ENCODE results near the gene UBE2E2.
"Not testable (repeated sequence)": the region's sequence is repeated elsewhere in the genome, so short reads cannot be mapped to it uniquely, and the experiment has no call there.

UBE2E2 gene

DNA sequence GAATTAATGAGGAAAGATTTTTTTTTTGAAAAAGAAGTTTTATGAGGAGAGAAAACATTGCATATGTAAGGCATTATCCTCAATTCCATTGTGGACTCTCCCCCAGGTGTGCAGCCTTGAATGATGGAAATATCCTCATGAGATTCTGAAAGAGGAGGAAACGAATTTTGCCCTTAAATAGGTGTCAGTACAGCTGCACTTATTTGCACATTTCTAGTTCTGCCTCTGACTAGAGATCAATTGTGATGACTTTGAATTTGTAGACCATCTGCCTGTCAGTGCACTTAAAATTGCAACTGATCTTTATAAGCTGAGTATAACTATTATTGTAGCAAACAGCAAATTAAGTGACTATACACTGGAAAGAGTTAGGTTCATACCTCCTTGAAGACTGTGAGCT, 141.8 kb downstream of the UBE2E2 start:
- Histone ChIP-seq H3K9me2 (replicated peaks; ENCODE audit: control insufficient read depth, low read length) (no peaks in the 10 kb centered on the region), H3K9me3 (ENCODE audit: control insufficient read depth, insufficient read depth, low read length) (no peaks in the 10 kb centered on the region), H4K20me1 (ENCODE audit: control insufficient read depth, insufficient read depth, low read depth, low read length) (no peaks in the 10 kb centered on the region), H3F3A (ENCODE audit: control insufficient read depth, insufficient read depth) (peaks cover 5% of the 10 kb centered on the region), H3K36me3 (ENCODE audit: control insufficient read depth, low read length) (peaks cover 3% of the 10 kb centered on the region; the same call in 1 of the 2 replicates), H3K4me3 (ENCODE audit: low read length) (peak overlapping the region; percentile 22; the same call in 1 of the 2 replicates), H3K79me2 (ENCODE audit: control insufficient read depth, low read length) (peaks cover 16% of the 10 kb centered on the region), H3K27ac (ENCODE audit: low read depth, low read length) (no peak overlapping the region), H3K27me3 (ENCODE audit: control insufficient read depth, low read length) (no peaks in the 10 kb centered on the region), H3K4me1 (ENCODE audit: control insufficient read depth, low read length) (peaks cover 56% of the 10 kb centered on the region), H3K4me2 (ENCODE audit: low read length) (peak overlapping the region; percentile 49)
- no peak for TF ChIP-seq EZH2phosphoT487 (IDR thresholded peaks at IDR 0.05; ENCODE audit: borderline replicate concordance, low read length)
- TF ChIP-seq, protein P1, sequence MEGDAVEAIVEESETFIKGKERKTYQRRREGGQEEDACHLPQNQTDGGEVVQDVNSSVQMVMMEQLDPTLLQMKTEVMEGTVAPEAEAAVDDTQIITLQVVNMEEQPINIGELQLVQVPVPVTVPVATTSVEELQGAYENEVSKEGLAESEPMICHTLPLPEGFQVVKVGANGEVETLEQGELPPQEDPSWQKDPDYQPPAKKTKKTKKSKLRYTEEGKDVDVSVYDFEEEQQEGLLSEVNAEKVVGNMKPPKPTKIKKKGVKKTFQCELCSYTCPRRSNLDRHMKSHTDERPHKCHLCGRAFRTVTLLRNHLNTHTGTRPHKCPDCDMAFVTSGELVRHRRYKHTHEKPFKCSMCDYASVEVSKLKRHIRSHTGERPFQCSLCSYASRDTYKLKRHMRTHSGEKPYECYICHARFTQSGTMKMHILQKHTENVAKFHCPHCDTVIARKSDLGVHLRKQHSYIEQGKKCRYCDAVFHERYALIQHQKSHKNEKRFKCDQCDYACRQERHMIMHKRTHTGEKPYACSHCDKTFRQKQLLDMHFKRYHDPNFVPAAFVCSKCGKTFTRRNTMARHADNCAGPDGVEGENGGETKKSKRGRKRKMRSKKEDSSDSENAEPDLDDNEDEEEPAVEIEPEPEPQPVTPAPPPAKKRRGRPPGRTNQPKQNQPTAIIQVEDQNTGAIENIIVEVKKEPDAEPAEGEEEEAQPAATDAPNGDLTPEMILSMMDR (IDR thresholded peaks at IDR 0.05; ENCODE audit: low read depth, low read length, poor library complexity, severe bottlenecking): no peak

DNA sequence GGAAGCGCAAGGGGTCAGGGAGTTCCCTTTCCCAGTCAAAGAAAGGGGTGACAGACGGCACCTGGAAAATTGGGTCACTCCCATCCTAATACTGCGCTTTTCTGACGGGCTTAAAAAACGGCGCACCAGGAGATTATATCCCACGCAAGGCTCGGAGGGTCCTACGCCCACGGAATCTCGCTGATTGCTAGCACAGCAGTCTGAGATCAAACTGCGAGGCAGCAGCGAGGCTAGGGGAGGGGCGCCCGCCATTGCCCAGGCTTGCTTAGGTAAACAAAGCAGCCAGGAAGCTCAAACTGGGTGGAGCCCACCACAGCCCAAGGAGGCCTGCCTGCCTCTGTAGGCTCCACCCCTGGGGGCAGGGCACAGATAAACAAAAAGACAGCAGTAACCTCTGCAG, 146.3 kb downstream of the UBE2E2 start:
- H3K27ac ChIP-seq (ENCODE audit: low read depth, low read length); H3K4me3 ChIP-seq (ENCODE audit: low read length); H3K79me2 ChIP-seq (ENCODE audit: control insufficient read depth, low read length); H3K9me2 ChIP-seq (replicated peaks; ENCODE audit: control insufficient read depth, low read length); H3K36me3 ChIP-seq (ENCODE audit: control insufficient read depth, low read length); H3K4me2 ChIP-seq (ENCODE audit: low read length); H3F3A ChIP-seq (ENCODE audit: control insufficient read depth, insufficient read depth); H3K9me3 ChIP-seq (ENCODE audit: control insufficient read depth, insufficient read depth, low read length); H3K27me3 ChIP-seq (ENCODE audit: control insufficient read depth, low read length); H4K20me1 ChIP-seq (ENCODE audit: control insufficient read depth, insufficient read depth, low read depth, low read length): not testable (repeated sequence)
- peaks cover 12% of the 10 kb centered on the region for H3K4me1 ChIP-seq (ENCODE audit: control insufficient read depth, low read length)

DNA sequence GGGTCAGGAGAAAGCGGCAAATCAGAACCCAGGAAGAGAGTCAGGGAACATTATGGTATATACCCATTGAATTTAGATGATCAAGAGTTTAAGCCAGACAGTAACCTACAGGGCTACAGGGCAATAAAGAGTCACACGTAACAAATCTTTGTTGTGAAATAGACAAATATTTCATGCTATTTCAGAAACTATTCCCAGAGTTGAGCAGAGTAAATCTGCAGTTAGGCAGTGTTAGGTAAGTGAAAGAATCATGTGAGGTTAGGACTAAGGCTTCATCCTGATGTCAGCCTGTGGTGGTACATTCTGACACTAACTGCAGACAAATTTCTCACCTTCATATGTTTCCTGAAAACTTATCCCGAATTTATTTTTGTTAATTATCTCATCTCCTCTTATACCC, 153.0 kb downstream of the UBE2E2 start:
- Histone ChIP-seq H4K20me1 (ENCODE audit: control insufficient read depth, insufficient read depth, low read depth, low read length) (no peaks in the 10 kb centered on the region), H3K27me3 (ENCODE audit: control insufficient read depth, low read length) (no peaks in the 10 kb centered on the region), H3K36me3 (ENCODE audit: control insufficient read depth, low read length) (no peaks in the 10 kb centered on the region), H3K9me3 (ENCODE audit: control insufficient read depth, insufficient read depth, low read length) (no peaks in the 10 kb centered on the region), H3F3A (ENCODE audit: control insufficient read depth, insufficient read depth) (peaks cover 3% of the 10 kb centered on the region; the same call in 1 of the 2 replicates), H3K4me1 (ENCODE audit: control insufficient read depth, low read length) (no peaks in the 10 kb centered on the region), H3K4me3 (ENCODE audit: low read length) (no peak overlapping the region), H3K4me2 (ENCODE audit: low read length) (no peak overlapping the region), H3K79me2 (ENCODE audit: control insufficient read depth, low read length) (no peaks in the 10 kb centered on the region), H3K9me2 (replicated peaks; ENCODE audit: control insufficient read depth, low read length) (no peaks in the 10 kb centered on the region), H3K27ac (ENCODE audit: low read depth, low read length) (no peak overlapping the region)
- TF ChIP-seq EZH2phosphoT487 (IDR thresholded peaks at IDR 0.05; ENCODE audit: borderline replicate concordance, low read length): no peak

DNA sequence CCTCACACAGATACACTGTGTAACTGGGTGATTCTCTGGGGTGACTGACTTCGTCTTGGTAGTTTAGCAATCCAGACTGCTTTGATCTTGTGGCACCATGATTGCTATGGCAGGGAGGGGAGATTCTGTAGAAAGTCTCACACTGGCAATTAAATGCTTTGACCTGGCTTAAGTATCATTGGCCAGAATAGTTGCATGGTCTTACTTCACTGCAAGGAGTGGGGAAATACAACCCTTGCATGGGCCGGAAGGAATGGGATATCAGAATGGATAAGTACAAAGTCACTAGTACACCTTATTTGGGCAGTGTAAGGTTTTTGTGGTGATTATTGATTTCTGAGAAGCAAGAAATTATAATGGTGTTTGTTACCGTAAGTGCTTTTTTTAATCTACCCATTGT, 153.8 kb downstream of the UBE2E2 start:
- Histone ChIP-seq H3F3A (ENCODE audit: control insufficient read depth, insufficient read depth) (peaks cover 3% of the 10 kb centered on the region; the same call in 1 of the 2 replicates), H3K79me2 (ENCODE audit: control insufficient read depth, low read length) (no peaks in the 10 kb centered on the region), H3K4me2 (ENCODE audit: low read length) (no peak overlapping the region), H3K27ac (ENCODE audit: low read depth, low read length) (no peak overlapping the region), H3K36me3 (ENCODE audit: control insufficient read depth, low read length) (no peaks in the 10 kb centered on the region), H4K20me1 (ENCODE audit: control insufficient read depth, insufficient read depth, low read depth, low read length) (no peaks in the 10 kb centered on the region), H3K4me1 (ENCODE audit: control insufficient read depth, low read length) (no peaks in the 10 kb centered on the region), H3K27me3 (ENCODE audit: control insufficient read depth, low read length) (no peaks in the 10 kb centered on the region), H3K9me3 (ENCODE audit: control insufficient read depth, insufficient read depth, low read length) (no peaks in the 10 kb centered on the region), H3K9me2 (replicated peaks; ENCODE audit: control insufficient read depth, low read length) (no peaks in the 10 kb centered on the region), H3K4me3 (ENCODE audit: low read length) (no peak overlapping the region)
- TF ChIP-seq EZH2phosphoT487 (IDR thresholded peaks at IDR 0.05; ENCODE audit: borderline replicate concordance, low read length): no peak
- TF ChIP-seq, protein P1 (IDR thresholded peaks at IDR 0.05; ENCODE audit: low read depth, low read length, poor library complexity, severe bottlenecking): no peak
